DLD1 (cell line): Measurements from ENCODE around the gene THRAP3.

Source experiments
- in situ Hi-C: cut with HindIII; loops from 2 replicates; pipeline ENCODE4 v1.10.0; 2017; ENCODE audit warnings: low sequenced_read_pairs

Gene THRAP3

DNA sequence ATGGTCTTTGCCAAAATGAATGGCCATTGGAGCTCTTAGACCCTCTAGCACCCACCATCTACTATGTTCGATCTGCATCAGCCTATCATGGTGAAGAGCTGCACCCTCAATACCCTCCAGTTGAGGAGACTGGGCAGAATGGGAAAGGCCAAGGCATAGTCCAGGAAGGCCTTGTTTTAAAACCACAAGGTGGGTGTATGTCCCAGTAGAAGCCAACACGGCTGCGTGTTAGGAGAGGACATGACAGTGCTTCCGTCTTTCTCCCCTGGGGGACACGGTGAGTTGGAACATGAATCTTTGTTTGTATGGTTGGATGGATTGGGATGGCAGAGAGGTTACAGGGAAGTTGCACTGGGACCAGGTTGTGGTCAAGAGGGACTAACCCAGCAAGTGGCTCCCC is 63.4 kb downstream of the THRAP3 start:
- in situ Hi-C loops, result loop anchor here (10.0 to 25.0 kb wide), 2 partner anchors 63 to 150 kb away; partner anchors contain the start of genes COL8A2, THRAP3 and TRAPPC3

DNA sequence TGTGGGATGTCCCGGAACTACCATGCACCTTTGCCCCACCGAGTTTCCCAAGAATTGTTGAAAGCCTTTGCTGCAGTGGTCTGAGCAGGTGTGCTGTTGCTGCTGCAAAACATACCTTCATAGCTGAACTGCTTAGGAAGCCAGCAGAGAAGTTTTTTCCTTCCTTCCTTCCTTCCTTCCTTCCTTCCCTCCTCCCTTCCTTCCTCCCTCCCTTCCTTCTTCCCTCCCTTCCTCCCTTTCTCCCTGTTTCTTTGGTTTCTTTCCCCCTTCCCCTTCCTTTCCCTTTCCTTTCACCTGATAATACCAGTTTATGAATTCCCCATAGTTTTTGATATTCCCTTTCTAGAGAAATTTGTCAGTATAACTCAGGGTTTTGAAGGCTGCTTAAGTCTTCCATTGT is 71.1 kb downstream of the THRAP3 start:
- in situ Hi-C loops, result loop anchor here (25.0 kb wide), 1 partner anchor 158 kb away; the partner anchor contains the start of genes COL8A2 and TRAPPC3

DNA sequence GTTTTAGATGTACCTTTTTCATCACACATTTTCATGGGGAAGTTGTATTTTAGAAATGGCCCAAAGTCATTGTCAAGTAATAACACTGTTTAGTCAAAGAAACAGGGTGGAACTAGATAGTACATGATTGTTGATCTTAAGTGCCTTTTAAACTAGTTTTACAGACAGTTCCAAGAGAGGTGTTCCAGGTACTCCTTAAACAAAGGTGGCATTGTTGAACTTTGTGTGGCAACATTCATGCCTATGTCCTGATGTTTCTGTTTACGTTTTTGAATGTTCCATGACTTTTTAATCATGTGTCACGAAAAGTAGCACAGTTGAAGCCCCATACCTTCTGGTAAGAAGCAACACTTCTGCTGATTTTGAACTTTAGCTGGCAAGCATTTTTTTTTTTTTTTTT is 72.8 kb downstream of the THRAP3 start:
- in situ Hi-C loops, result loop anchor here (25.0 kb wide), 1 partner anchor 160 kb away; the partner anchor contains the start of genes COL8A2 and TRAPPC3

DNA sequence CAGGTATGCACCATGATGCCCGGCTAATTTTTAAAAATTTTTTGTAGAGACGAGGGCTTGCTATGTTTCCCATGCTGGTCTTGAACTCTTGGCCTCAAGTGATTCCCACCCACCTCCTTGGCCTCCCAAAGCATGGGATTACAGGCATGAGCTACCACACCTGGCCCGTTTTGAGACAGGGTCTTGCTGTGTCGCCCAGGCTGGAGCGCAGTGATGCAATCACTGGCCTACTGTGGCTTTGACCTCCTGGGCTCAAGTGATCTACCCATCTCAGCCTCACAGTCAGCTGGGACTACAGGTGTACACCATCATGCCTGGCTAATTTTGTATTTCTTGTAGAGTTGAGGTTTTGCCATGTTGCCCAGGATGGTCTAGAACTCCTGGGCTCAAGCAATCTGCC is 74.4 kb downstream of the THRAP3 start:
- in situ Hi-C loops, result loop anchor here (25.0 kb wide), 1 partner anchor 161 kb away; the partner anchor contains the start of genes COL8A2 and TRAPPC3

DNA sequence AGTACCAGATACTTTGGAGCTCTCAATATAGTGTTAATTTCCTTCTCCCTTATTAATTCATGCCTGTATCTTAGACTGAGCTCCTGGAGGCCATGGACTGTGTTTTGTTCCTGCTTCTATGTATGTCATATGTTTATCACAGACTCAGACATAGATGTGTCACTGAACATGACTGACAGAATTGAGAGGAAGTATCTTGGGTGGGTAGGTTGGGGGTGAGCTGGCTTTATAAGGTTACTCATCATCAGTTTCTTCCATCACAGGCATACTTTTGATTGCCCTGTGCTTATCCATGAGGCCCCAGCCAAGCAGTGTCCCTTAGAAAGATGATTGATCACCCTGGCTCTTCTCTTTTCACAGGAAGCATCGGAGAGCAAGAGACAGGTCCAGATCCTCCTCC is 76.3 kb downstream of the THRAP3 start:
- in situ Hi-C loops, result no loop called here

DNA sequence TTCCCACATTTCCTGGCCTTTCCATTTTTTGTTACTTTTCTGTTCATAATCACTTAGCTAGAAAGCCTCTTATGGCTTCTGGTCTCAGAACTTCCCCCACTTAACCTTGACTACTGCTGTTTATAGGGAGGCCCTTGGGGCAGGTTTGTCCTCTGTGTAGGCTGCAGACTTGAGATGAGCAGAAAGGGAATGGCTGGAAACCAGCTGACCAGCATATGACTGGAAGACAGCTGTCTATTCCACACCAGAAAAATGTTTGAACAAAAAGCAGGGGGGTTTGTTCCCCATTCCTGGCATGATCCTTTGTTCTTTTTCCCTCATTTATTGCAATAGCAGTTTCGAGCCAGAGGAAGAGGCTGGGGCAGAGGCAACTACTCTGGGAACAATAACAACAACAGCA is 77.0 kb downstream of the THRAP3 start:
- in situ Hi-C loops, result no loop called here

DNA sequence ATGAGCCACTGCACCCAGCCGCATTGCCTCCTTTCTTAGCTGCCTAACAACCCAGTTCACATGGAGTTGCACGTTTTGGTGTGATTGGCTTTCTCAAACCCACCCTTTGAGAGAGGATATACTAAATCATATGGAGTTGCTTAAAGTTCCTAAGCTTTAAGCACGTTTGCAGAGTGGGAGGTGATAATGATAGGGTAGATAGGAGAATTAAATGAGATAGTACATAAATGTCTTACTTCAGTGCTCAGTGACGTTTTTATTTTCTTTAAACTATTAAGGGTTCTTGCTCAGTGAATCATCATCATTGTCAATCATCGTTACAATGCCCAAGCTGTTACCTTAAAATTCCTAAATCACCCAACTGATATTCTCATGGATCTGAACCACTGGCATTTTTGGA is 79.0 kb downstream of the THRAP3 start:
- in situ Hi-C loops, result no loop called here

DNA sequence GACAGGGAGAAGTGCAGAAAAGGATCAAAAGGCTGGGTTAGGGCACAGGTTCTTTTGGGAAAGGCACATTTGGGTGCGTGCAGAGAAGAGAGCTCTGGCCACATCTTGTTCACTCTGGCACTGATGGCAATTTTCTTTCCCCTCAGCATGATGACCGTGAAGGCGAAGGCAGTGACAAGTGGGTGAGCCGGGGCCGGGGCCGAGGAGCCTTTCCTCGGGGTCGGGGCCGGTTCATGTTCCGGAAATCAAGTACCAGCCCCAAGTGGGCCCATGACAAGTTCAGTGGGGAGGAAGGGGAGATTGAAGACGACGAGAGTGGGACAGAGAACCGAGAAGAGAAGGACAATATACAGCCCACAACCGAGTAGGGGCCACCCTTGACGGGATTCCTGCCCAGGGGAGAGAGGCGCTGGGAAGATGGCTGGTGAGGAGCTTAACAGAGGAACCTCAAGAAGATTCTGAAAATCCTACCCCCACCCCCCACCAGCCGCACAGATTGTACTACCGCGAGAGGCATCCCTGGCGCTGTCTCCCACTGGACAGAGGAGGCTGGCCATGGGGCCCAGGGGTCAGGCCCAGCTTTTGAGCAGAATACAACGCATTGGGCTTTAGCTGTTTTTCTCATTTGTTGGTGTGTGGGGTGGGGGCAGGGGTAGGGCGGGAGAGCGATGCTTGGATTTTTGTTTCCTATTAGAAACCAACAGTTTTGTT is 79.6 kb downstream of the THRAP3 start:
- in situ Hi-C loops, result no loop called here

DNA sequence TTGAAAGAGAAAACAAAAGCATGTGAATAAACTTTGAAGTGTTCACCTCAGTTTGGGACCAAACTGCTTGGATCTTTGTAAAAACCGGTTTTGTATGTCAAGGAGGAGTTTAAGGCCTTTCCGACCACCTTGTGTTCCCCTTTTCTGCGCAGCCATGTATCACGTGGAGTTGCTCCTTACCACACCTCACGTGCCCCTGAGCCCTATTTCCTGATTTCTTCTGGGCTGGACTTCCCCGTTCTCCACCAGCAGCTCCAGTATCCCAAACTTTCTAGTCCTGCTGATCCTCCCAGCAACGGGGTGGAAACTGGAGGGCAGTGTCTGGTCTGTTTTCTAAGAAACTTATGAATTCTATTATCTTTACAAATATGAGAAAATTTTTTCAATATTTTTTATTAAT is 80.3 kb downstream of the THRAP3 start:
- in situ Hi-C loops, result no loop called here

DNA sequence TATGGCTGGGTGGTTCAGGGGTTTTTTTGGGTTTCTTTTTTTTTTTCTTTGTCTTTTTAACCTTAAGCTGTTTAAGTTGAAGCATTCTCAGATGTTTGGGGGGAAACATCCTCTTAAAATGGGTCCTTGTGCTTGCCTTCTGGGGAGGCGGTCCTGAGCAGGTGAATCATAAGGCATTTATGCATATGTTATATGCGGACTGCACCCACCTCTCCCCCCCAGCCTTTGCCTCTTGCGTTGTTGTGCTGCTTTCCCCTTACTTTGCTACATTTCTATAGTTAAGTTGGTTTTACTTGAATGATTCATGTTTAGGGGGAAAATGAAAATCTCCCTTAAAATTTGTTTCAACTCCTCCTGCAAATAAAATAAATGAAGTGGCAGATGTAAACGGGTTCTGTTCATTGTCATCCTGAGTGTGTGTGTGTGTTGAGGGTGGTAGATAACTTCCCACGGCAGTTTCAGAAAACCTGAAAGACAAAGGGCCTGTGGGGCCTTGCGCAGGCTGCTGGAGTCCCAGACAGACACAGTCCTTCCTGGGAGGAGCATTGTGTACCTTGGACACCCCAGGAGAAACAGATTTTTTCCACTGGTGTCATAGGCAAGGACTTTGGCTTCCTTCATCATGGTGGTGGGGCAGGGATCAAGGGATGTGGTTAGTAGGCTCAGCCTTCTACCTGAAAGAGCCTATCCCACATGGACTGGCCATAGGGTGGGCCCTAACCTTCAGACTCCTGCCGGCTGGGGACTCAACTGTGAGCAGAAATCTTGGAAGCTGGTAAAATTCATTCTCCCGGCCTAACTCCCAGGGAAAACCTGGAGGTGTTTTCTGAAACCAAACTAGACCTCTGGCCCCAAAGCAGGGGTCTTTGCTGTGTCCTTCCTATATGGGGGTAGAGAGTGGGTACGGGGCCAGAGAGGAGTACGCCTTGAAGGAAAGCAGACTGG is 81.0 kb downstream of the THRAP3 start:
- in situ Hi-C loops, result no loop called here

DNA sequence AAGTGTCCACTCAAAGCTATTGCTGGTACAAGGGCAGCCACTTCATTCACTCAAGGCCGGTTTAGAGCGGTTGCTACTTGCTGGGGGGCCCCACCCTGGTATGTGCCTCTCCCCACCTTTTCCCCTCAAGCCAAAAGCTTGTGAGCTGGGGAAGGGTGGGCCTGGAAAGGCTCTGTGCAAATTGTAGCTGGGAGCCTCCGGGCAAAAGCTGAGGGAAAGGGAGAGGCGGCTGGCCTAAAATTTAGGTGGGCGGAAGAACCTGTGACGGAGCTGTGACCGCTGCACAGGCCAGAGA is 81.6 kb downstream of the THRAP3 start:
- in situ Hi-C loops, result no loop called here

DNA sequence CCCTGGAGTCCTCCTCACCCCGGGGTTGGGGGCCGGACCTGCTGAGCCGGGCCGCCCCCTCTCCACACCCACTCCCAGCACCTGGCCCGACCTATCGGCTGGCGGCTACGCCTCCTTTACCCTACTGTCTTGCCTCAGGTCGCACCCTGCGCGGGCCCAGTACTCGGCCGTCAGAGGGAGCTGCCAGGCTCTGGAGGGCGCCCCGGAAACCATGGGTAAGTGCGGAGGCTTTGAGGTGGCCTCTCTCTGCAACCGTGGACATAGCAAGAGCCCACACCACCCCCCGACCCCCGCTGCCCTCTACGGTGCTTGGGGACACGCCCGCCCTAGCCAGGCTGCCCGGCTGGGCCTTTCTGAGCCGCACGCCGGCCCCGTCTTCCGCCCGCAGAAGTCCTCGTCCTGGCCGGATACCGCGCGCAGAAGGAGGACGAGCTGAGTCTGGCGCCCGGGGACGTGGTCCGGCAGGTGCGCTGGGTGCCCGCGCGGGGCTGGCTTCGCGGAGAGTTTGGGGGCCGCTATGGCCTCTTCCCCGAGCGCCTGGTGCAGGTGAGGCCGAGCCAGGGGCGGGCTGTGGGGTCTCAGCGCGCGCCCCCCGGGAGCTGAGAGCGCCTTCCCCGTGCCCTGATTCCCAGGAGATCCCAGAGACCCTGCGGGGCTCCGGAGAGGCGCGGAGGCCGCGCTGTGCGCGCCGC is 82.1 kb downstream of the THRAP3 start, which contains the start of gene SH3D21:
TSS of gene SH3D21 (plus strand) at position 159 of the 692 bp plus-strand sequence. CDS start at position 212, 53 bp downstream.
- in situ Hi-C loops, result no loop called here

DNA sequence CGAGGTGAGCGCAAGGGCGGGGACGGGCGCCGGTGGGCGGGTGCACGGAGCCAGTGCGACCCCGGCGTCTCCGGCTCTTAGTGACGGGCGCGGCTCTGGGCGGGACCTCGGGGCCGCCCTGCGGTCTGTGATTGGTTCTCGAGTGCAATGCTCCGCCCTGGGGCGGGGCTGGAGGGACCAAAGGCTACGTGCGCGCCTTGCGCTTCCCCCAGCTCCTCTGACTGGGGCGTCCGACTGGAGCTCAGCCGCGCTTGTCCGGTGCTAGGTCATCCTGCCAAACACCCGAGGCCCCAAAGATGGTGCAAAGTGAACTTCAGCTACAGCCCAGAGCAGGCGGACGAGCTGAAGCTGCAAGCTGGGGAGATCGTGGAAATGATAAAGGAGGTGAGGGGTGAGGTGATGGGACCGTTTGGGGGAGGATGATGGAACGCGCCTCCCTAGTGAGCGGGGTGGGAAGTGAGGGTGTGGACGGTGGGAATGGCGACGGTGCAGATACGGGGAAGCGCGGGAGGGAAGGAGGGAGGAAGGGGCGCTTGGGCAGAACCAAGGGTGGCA is 82.7 kb downstream of the THRAP3 start:
- in situ Hi-C loops, result no loop called here

DNA sequence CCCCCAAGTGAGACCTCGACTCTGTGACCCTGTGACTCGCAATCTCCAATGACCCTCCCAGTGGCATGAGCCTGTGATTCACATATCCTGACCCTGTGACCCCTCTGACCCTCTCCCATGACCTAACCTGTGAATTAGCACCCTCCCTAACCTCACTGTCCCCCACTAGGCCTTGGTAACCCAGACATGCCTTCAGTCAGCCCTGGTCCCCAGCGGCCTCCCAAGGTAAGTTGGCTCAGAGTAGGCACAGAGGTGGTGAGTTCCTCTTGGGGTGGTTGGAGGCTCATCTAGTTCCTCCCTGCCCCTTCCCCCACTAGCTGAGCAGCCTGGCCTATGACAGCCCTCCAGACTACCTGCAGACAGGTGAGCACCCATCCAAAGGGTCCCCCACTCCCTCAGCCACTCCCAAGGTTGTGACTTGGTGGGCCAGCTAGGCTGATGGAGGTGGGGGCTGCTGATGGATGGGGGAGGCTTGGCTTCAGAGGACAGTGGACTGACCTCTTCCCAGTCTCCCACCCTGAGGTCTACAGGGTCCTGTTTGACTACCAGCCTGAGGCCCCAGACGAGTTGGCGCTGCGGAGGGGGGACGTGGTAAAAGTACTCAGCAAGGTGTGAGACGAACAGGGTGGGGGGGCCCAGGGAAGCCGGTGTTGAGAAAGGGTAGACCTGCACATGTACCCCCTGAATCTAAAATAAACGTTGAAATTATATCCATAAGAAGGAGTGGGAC is 83.5 kb downstream of the THRAP3 start:
- in situ Hi-C loops, result no loop called here

DNA sequence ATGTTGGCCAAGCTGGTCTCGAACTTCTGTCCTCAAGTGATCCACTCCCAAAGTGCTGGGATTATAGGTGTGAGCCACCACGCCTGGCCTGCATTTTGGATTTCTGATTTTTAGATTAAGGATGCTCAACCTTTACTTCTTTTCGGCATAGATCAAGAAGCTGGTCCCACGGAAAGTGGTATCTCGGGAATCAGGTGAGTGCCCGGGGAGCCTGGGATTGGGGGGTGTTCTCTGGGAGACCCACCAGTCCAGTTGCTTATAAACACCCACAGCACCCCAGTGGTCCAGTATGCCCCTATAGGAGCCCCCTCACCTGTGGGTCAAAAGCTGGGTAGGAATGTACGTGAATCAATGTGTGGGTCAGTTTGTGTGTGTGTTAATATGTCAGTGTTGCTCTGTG is 85.2 kb downstream of the THRAP3 start:
- in situ Hi-C loops, result no loop called here

DNA sequence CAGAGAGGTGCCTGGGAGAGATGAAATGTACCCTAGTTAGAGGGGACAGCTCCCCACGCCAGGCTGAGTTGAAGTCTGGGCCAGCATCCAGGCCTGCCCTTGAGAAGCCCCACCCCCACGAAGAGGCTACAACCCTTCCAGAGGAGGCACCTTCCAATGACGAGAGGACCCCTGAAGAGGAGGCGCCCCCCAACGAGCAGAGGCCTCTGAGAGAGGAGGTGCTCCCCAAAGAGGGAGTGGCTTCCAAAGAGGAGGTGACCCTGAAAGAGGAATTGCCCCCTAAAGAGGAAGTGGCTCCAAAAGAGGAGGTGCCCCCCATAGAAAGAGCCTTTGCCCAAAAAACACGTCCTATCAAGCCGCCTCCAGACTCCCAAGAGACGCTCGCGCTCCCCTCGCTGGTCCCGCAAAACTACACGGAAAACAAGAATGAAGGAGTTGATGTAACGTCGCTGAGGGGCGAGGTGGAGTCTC is 96.1 kb downstream of the THRAP3 start:
- in situ Hi-C loops, result no loop called here

DNA sequence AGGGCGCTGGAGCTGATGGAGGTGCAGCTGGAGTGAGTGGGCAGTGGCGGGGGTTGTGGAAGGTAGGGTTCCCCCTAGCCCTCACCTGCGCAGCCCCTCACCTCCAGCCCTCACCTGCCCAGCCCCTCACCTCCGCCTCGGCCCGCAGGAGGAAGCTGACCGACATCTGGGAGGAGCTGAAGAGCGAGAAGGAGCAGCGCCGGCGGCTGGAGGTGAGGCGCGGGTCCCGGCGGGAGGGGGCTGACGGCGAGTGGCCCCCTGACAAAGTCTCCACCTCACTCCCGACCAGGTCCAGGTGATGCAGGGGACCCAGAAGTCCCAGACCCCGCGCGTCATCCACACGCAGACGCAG is 96.5 kb downstream of the THRAP3 start:
- in situ Hi-C loops, result no loop called here

DNA sequence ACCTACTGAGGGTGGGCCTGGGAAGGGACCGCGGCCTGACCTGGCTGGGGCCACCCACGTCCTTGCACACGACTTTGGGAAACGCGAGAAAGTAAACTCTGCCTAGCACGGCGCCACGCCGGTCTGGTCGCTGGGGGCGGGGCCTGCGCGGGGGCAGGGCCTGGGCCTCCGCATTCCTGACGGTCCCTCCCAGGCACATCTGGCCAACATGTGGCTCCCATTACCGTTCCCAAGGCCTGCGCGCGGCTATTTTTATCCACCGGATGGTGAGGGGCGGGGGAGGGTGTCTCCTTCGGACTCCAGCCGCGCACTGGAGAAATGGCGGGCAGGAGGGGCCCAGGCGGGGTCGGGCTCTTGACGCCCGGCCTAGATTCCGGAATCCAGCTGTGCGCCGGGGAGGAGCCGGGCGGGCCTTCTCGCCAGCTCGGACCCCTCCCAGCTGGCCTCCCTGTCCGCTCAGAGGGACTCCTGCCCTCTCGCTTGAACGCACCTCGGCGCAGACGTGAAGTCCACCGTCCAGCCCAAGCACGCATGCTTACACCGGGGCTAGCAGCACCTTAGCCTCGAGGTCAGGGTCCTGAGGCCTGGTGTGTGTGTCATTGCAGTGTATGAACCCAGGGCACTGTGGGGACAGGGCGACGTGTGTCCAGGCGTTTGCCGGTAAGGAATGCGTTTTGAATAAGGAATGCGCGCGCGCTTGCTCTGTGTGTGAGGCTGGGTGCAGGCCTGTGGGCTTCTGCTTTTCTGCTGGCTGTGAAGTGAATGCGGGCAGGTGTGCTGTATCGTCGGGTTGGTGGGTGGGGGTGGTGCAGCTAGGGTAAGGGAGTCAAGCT is 97.1 kb downstream of the THRAP3 start:
- in situ Hi-C loops, result no loop called here

DNA sequence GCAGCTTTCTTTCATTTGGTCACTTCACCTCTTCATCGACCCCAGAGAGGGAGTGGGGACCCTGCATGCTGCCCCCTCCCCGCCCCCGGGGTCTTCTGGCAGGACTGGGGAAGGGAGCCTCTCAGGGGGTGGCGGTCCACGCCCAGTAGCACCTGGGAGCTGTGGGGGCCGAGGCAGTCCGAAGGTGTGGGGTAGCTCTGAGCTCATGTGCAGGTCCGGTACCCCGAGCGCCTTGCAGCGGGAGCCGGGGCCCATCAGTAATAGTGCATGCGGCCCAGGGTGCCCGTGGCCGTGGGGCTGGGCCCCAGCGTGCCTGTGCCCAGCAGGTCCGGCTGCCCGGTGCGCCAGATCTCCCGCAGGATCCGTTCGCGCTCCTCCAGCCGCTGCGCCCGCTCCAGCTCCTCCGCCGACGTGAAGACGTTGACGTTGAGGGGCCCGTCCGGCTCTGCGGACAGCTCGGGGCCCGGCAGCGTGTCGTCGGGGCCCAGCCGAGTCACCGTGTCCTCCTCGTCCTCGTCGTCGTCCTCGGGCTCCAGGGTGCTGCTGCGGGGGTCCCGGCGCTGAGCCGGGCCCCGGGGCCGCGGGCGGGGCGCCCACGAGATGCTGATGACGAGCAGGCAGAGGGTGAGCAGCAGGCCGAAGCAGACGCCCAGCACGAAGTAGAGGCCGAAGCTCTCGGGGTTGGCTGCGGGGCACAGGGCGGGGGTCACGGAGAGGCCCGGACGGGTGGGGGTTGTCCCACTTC is 98.0 kb downstream of the THRAP3 start:
- in situ Hi-C loops, result no loop called here
